ENCODE results near the gene ACY1.

ACY1 gene

GRCh38 chr3:51968170-51968775 is 15.1 kb upstream of the ACY1 start (continued):
- TF ChIP-seq ZNF785 (tag by site-specific recombination; IDR thresholded peaks at IDR 0.05) (no peak), ZNF776 (tag by site-specific recombination; IDR thresholded peaks at IDR 0.05; ENCODE audit: borderline replicate concordance) (no peak), YY2 (tag by site-specific recombination; IDR thresholded peaks at IDR 0.05) (no peak), TCF7L2 (IDR thresholded peaks at IDR 0.05; ENCODE audit: borderline replicate concordance, low read depth, low read length) (no peak), ZSCAN16 (tag by site-specific recombination; IDR thresholded peaks at IDR 0.05) (no peak), ZNF416 (tag by site-specific recombination; IDR thresholded peaks at IDR 0.05) (no peak), ZNF660 (tag by site-specific recombination; IDR thresholded peaks at IDR 0.05) (no peak), PRDM10 (tag by site-specific recombination; IDR thresholded peaks at IDR 0.05) (peak; percentile 69), SETDB1 (IDR thresholded peaks at IDR 0.05; ENCODE audit: insufficient read length, low read length) (no peak), ZNF37A (tag by site-specific recombination; IDR thresholded peaks at IDR 0.05) (no peak), BCL6B (tag by site-specific recombination; IDR thresholded peaks at IDR 0.05) (no peak), ZNF354C (tag by site-specific recombination; IDR thresholded peaks at IDR 0.05; ENCODE audit: borderline replicate concordance, low read depth) (no peak), ZNF266 (tag by site-specific recombination; IDR thresholded peaks at IDR 0.05; ENCODE audit: low read depth) (no peak), ZNF777 (tag by site-specific recombination; IDR thresholded peaks at IDR 0.05; ENCODE audit: borderline replicate concordance) (no peak), ZBTB6 (tag by site-specific recombination; IDR thresholded peaks at IDR 0.05) (no peak), ZNF391 (tag by site-specific recombination; IDR thresholded peaks at IDR 0.05; ENCODE audit: borderline replicate concordance, low read depth) (no peak), ZNF341 (tag by site-specific recombination; IDR thresholded peaks at IDR 0.05; ENCODE audit: low read depth) (no peak), ZNF791 (tag by site-specific recombination; IDR thresholded peaks at IDR 0.05) (no peak), ZFP69B (tag by site-specific recombination; IDR thresholded peaks at IDR 0.05) (0 out of 2 replicates have a peak, but pooled peaks have one; percentile 28), BCL11B (tag by site-specific recombination; IDR thresholded peaks at IDR 0.05; ENCODE audit: low read depth) (no peak), ZNF48 (tag by site-specific recombination; IDR thresholded peaks at IDR 0.05) (no peak), ZNF510 (tag by site-specific recombination; IDR thresholded peaks at IDR 0.05; ENCODE audit: insufficient replicate concordance) (no peak), SP7 (tag by site-specific recombination; IDR thresholded peaks at IDR 0.05) (no peak), ZNF600 (tag by site-specific recombination; IDR thresholded peaks at IDR 0.05) (no peak)
- TF ChIP-seq, protein P1, sequence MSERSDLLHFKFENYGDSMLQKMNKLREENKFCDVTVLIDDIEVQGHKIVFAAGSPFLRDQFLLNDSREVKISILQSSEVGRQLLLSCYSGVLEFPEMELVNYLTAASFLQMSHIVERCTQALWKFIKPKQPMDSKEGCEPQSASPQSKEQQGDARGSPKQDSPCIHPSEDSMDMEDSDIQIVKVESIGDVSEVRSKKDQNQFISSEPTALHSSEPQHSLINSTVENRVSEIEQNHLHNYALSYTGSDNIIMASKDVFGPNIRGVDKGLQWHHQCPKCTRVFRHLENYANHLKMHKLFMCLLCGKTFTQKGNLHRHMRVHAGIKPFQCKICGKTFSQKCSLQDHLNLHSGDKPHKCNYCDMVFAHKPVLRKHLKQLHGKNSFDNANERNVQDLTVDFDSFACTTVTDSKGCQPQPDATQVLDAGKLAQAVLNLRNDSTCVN (tag by site-specific recombination; optimal IDR thresholded peaks at IDR 0.05), result no peak
- TF ChIP-seq, protein P2, sequence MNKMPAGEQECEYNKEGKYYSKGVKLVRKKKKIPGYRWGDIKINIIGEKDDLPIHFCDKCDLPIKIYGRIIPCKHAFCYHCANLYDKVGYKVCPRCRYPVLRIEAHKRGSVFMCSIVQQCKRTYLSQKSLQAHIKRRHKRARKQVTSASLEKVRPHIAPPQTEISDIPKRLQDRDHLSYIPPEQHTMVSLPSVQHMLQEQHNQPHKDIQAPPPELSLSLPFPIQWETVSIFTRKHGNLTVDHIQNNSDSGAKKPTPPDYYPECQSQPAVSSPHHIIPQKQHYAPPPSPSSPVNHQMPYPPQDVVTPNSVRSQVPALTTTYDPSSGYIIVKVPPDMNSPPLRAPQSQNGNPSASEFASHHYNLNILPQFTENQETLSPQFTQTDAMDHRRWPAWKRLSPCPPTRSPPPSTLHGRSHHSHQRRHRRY (tag by site-specific recombination; IDR thresholded peaks at IDR 0.05), result no peak
- TF ChIP-seq, protein P3, sequence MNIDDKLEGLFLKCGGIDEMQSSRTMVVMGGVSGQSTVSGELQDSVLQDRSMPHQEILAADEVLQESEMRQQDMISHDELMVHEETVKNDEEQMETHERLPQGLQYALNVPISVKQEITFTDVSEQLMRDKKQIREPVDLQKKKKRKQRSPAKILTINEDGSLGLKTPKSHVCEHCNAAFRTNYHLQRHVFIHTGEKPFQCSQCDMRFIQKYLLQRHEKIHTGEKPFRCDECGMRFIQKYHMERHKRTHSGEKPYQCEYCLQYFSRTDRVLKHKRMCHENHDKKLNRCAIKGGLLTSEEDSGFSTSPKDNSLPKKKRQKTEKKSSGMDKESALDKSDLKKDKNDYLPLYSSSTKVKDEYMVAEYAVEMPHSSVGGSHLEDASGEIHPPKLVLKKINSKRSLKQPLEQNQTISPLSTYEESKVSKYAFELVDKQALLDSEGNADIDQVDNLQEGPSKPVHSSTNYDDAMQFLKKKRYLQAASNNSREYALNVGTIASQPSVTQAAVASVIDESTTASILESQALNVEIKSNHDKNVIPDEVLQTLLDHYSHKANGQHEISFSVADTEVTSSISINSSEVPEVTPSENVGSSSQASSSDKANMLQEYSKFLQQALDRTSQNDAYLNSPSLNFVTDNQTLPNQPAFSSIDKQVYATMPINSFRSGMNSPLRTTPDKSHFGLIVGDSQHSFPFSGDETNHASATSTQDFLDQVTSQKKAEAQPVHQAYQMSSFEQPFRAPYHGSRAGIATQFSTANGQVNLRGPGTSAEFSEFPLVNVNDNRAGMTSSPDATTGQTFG (tag by site-specific recombination; IDR thresholded peaks at IDR 0.05; ENCODE audit: borderline replicate concordance), result no peak
- TF ChIP-seq, protein P4, sequence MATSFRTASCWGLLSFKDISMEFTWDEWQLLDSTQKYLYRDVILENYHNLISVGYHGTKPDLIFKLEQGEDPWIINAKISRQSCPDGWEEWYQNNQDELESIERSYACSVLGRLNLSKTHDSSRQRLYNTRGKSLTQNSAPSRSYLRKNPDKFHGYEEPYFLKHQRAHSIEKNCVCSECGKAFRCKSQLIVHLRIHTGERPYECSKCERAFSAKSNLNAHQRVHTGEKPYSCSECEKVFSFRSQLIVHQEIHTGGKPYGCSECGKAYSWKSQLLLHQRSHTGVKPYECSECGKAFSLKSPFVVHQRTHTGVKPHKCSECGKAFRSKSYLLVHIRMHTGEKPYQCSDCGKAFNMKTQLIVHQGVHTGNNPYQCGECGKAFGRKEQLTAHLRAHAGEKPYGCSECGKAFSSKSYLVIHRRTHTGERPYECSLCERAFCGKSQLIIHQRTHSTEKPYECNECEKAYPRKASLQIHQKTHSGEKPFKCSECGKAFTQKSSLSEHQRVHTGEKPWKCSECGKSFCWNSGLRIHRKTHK (tag by site-specific recombination; IDR thresholded peaks at IDR 0.05), result no peak

Data from HEK293 (cell line).